Astrocyte (in vitro differentiated cells and primary cell): ENCODE measurements around the gene UBXN7.

Source experiments
- CTCF ChIP-seq: IDR thresholded peaks from 2 replicates; pipeline ENCODE4 v1.5.1; 2011; ENCODE audit warnings: low read depth, mild to moderate bottlenecking, inconsistent platforms, low read length, moderate library complexity; ENCODE audit not compliant: insufficient read depth
- EZH2 ChIP-seq: IDR thresholded peaks from 2 replicates; pipeline ENCODE4 v1.6.1; 2012; ENCODE audit warnings: mild to moderate bottlenecking, low read length, inconsistent platforms; ENCODE audit not compliant: insufficient read depth

DNA sequence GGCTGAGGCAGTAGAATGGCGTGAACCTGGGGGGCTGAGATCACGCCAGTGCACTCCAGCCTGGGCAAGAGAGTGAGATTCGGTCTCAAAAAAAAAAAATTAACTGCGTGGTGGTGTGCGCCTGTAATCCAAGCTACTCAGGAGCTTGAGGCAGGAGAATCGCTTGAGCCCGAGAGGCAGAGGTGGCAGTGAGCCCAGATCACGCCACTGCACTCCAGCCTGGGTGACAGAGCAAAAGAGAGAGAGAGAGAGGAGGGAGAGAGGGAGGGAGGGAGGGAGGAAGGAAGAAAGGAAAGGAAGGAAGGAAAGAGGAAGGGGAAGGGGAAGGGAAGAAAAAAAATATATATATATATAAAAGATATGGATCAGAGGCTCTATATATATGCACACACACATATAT lies 100.1 kb downstream of the UBXN7 start:
- no peak for TF ChIP-seq CTCF
- no peak for TF ChIP-seq EZH2
